ENCODE measurements around the gene GALNT2. TPM values are rescaled to one million over a fixed set of nuclear protein-coding genes. Genes with fewer than 3 reads are reported as not detected.

Gene GALNT2
- total and polyA plus RNA-seq, 2 experiments from 2014 or later = 17.8 to 48.3 TPM

DNA sequence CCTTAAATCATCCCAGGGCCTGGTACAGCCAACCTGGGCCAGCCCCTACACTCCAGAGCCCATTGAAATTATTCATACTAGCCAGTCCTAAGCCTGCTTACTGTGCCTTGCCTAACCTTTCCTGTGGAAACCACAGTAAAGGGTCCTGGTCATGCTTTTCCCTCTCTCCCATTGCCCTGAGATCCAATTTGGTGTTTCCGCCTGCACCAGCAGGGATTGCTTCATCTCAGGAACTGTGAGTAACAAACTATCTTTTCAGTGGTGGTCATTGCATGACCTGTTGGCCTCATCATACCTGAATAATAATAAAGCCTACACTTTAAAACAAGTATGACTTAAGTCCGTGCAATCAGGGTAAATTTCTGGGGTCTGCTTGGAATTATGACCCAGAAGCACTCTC is 18.7 kb upstream of the GALNT2 start:
- Histone ChIP-seq H3K27me3 (ENCODE audit: insufficient read depth) (no peaks in the 10 kb centered on the region), H4K20me1 (replicated peaks; ENCODE audit: insufficient read depth) (no peaks in the 10 kb centered on the region), H3F3A (replicated peaks; ENCODE audit: low read depth) (no peaks in the 10 kb centered on the region), H3K79me2 (replicated peaks; ENCODE audit: insufficient read depth) (no peaks in the 10 kb centered on the region), H3K27ac (ENCODE audit: low read depth) (no peak overlapping the region), H2AFZ (no peak overlapping the region), H3K4me2 (no peak overlapping the region), H3K36me3 (ENCODE audit: insufficient read depth) (no peaks in the 10 kb centered on the region), H3K9me2 (ENCODE audit: insufficient read depth) (no peaks in the 10 kb centered on the region), H3K4me1 (ENCODE audit: insufficient read depth) (no peaks in the 10 kb centered on the region; the same call in 1 of the 2 replicates), H3K4me3 (no peak overlapping the region)
- ATAC-seq = no peak
- H3K4me1 Mint-ChIP-seq = peaks cover 13% of the 10 kb centered on the region
- DNase-seq (ENCODE audit: low spot score) = no peak
- H3K27ac Mint-ChIP-seq = no peak overlapping the region
- TF ChIP-seq STAT1 (IDR thresholded peaks at IDR 0.05; ENCODE audit: unreplicated experiment) (no peak), CREB1 (CRISPR knock-in tag; IDR thresholded peaks at IDR 0.05; ENCODE audit: low read depth) (no peak), ZNF331 (CRISPR knock-in tag; IDR thresholded peaks at IDR 0.05; ENCODE audit: low read depth) (no peak), ZNF114 (CRISPR knock-in tag; IDR thresholded peaks at IDR 0.05) (no peak), POLR2AphosphoS5 (IDR thresholded peaks at IDR 0.05; ENCODE audit: low read depth) (no peak), JUNB (IDR thresholded peaks at IDR 0.05; ENCODE audit: unreplicated experiment) (no peak), EZH2phosphoT487 (IDR thresholded peaks at IDR 0.05; ENCODE audit: unreplicated experiment) (no peak), NANOG (IDR thresholded peaks at IDR 0.05; ENCODE audit: borderline replicate concordance) (no peak), EZH2 (IDR thresholded peaks at IDR 0.05; ENCODE audit: low read depth, unreplicated experiment) (no peak)
- TF ChIP-seq, protein P1, sequence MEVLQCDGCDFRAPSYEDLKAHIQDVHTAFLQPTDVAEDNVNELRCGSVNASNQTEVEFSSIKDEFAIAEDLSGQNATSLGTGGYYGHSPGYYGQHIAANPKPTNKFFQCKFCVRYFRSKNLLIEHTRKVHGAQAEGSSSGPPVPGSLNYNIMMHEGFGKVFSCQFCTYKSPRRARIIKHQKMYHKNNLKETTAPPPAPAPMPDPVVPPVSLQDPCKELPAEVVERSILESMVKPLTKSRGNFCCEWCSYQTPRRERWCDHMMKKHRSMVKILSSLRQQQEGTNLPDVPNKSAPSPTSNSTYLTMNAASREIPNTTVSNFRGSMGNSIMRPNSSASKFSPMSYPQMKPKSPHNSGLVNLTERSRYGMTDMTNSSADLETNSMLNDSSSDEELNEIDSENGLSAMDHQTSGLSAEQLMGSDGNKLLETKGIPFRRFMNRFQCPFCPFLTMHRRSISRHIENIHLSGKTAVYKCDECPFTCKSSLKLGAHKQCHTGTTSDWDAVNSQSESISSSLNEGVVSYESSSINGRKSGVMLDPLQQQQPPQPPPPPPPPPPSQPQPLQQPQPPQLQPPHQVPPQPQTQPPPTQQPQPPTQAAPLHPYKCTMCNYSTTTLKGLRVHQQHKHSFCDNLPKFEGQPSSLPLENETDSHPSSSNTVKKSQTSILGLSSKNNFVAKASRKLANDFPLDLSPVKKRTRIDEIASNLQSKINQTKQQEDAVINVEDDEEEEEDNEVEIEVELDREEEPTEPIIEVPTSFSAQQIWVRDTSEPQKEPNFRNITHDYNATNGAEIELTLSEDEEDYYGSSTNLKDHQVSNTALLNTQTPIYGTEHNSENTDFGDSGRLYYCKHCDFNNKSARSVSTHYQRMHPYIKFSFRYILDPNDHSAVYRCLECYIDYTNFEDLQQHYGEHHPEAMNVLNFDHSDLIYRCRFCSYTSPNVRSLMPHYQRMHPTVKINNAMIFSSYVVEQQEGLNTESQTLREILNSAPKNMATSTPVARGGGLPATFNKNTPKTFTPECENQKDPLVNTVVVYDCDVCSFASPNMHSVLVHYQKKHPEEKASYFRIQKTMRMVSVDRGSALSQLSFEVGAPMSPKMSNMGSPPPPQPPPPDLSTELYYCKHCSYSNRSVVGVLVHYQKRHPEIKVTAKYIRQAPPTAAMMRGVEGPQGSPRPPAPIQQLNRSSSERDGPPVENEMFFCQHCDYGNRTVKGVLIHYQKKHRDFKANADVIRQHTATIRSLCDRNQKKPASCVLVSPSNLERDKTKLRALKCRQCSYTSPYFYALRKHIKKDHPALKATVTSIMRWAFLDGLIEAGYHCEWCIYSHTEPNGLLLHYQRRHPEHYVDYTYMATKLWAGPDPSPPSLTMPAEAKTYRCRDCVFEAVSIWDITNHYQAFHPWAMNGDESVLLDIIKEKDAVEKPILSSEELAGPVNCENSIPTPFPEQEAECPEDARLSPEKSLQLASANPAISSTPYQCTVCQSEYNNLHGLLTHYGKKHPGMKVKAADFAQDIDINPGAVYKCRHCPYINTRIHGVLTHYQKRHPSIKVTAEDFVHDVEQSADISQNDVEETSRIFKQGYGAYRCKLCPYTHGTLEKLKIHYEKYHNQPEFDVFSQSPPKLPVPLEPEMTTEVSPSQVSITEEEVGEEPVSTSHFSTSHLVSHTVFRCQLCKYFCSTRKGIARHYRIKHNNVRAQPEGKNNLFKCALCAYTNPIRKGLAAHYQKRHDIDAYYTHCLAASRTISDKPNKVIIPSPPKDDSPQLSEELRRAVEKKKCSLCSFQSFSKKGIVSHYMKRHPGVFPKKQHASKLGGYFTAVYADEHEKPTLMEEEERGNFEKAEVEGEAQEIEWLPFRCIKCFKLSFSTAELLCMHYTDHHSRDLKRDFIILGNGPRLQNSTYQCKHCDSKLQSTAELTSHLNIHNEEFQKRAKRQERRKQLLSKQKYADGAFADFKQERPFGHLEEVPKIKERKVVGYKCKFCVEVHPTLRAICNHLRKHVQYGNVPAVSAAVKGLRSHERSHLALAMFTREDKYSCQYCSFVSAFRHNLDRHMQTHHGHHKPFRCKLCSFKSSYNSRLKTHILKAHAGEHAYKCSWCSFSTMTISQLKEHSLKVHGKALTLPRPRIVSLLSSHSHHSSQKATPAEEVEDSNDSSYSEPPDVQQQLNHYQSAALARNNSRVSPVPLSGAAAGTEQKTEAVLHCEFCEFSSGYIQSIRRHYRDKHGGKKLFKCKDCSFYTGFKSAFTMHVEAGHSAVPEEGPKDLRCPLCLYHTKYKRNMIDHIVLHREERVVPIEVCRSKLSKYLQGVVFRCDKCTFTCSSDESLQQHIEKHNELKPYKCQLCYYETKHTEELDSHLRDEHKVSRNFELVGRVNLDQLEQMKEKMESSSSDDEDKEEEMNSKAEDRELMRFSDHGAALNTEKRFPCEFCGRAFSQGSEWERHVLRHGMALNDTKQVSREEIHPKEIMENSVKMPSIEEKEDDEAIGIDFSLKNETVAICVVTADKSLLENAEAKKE (CRISPR knock-in tag; IDR thresholded peaks at IDR 0.05) = no peak
- TF ChIP-seq, protein P2, sequence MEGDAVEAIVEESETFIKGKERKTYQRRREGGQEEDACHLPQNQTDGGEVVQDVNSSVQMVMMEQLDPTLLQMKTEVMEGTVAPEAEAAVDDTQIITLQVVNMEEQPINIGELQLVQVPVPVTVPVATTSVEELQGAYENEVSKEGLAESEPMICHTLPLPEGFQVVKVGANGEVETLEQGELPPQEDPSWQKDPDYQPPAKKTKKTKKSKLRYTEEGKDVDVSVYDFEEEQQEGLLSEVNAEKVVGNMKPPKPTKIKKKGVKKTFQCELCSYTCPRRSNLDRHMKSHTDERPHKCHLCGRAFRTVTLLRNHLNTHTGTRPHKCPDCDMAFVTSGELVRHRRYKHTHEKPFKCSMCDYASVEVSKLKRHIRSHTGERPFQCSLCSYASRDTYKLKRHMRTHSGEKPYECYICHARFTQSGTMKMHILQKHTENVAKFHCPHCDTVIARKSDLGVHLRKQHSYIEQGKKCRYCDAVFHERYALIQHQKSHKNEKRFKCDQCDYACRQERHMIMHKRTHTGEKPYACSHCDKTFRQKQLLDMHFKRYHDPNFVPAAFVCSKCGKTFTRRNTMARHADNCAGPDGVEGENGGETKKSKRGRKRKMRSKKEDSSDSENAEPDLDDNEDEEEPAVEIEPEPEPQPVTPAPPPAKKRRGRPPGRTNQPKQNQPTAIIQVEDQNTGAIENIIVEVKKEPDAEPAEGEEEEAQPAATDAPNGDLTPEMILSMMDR (conservative IDR thresholded peaks at IDR 0.05; ENCODE audit: low read depth in 2 of 2) = no peak
- TF ChIP-seq, protein P3, sequence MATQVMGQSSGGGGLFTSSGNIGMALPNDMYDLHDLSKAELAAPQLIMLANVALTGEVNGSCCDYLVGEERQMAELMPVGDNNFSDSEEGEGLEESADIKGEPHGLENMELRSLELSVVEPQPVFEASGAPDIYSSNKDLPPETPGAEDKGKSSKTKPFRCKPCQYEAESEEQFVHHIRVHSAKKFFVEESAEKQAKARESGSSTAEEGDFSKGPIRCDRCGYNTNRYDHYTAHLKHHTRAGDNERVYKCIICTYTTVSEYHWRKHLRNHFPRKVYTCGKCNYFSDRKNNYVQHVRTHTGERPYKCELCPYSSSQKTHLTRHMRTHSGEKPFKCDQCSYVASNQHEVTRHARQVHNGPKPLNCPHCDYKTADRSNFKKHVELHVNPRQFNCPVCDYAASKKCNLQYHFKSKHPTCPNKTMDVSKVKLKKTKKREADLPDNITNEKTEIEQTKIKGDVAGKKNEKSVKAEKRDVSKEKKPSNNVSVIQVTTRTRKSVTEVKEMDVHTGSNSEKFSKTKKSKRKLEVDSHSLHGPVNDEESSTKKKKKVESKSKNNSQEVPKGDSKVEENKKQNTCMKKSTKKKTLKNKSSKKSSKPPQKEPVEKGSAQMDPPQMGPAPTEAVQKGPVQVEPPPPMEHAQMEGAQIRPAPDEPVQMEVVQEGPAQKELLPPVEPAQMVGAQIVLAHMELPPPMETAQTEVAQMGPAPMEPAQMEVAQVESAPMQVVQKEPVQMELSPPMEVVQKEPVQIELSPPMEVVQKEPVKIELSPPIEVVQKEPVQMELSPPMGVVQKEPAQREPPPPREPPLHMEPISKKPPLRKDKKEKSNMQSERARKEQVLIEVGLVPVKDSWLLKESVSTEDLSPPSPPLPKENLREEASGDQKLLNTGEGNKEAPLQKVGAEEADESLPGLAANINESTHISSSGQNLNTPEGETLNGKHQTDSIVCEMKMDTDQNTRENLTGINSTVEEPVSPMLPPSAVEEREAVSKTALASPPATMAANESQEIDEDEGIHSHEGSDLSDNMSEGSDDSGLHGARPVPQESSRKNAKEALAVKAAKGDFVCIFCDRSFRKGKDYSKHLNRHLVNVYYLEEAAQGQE (IDR thresholded peaks at IDR 0.05; ENCODE audit: unreplicated experiment) = no peak
- TF ChIP-seq, protein P4, sequence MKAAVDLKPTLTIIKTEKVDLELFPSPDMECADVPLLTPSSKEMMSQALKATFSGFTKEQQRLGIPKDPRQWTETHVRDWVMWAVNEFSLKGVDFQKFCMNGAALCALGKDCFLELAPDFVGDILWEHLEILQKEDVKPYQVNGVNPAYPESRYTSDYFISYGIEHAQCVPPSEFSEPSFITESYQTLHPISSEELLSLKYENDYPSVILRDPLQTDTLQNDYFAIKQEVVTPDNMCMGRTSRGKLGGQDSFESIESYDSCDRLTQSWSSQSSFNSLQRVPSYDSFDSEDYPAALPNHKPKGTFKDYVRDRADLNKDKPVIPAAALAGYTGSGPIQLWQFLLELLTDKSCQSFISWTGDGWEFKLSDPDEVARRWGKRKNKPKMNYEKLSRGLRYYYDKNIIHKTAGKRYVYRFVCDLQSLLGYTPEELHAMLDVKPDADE (IDR thresholded peaks at IDR 0.05) = no peak
- no peak overlapping the region for H3K4me3 Mint-ChIP-seq
- no peaks in the 10 kb centered on the region for H3K9me3 Mint-ChIP-seq
- no peaks in the 10 kb centered on the region; the same call in 2 of the 3 replicates for H3K36me3 Mint-ChIP-seq (ENCODE audit: low read depth)
- no peaks in the 10 kb centered on the region for H3K27me3 Mint-ChIP-seq (ENCODE audit: insufficient read depth, low read depth, poor library complexity)

Data from GM23338 (cell line).